A204.1 (cell line): ENCODE data around the gene HLA-DQA1.
A peak's percentile ranks its signal among the peaks of the same experiment; 100 is the strongest.
"Not testable (repeated sequence)": the region's sequence is repeated elsewhere in the genome, so short reads cannot be mapped to it uniquely, and the experiment has no call there.

ENCODE experiments used
- FAIRE-seq: peaks from 2 replicates; lab custom pipeline; 2012; peaks lifted over from hg19 to GRCh38; lab: Jason Lieb, UNC

Gene HLA-DQA1

DNA sequence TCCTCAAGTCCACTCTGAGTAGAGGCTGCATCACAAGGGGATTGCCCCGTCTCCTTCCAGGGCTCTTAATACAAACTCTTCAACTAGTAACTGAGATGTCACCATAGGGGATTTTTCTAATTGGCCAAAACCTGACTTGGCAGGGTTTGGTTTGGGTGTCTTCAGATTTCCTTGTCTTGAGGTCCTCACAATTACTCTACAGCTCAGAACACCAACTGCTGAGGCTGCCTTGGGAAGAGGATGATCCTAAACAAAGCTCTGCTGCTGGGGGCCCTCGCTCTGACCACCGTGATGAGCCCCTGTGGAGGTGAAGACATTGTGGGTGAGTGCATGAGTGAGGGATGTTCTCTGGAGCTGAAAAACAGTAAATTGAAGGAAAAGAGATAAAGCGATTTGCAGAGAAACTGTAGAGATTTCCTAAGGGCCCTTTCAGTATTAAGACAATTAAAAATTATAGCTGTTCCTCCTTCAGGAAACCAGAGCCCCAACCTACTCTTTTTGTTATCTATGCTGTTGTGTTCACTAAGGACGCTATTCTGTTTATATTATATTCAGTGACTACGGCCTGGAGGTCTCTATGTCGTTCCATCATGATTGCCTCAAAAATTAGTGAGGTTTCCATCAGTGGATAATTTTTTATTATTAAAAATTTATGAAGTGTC, at the start of gene HLA-DQA1:
TSS of gene HLA-DQA1 (plus strand) at position 188 of the 662 bp plus-strand sequence. CDS start at position 241, 53 bp downstream.
- no peak for FAIRE-seq

DNA sequence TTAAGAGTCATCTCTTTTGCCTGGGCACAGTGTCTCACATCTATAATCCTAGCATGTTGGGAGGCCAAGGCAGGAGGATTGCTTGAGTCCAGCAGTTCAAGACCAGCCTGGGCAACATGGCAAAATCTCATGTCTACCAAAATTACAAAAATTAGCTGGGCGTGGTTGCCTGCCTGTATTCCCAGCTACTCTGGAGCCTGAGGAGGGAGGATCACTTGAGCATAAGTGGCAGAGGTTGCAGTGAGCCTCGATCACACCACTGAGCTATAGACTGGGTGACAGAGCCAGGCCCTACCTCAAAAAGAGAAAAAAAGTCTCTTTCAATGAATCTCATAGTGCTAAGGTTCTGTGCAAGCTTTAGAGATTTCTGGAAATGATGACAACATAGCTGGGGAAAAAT, 49.0 kb upstream of the HLA-DQA1 start:
- FAIRE-seq: no peak

DNA sequence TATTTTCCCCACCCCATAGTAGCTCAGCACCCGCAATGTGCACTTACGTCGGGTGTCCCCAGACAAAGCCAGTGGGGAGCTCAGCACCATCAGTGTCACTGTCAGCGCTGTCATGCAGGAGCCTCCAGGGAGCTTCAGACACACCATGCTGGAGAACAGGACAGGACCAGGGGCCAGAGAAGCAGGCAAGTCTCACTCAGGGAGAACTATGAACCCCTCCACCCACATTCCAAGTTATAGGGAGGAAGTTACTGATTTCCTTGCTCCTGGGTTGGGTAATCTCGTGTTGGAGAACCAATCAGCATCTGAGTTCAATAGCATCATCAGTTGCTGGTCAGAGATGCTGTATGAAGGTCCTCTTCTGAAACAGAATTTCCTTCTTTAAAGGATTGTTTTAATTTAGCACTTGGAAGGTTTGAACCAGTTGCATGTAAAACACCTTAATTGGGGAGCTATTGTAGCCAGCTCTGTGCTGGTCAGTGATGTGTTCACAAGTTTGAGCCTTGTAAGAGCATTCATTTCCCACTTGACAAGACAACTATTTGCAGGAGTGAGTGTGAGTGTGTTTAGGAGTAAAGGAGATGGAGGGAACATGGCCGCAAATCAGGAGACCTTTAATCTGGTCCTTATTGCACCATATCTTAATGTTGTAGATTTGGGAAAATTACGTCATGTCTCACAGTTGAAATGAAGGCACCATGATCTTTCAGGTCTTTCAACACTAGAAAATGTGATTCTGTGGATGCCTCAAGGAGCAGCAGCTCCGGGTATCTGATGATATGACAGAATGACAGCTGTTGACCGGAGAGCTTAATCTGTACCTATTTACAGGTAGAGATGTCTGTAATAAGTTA, 47.4 kb upstream of the HLA-DQA1 start, which contains the start of gene HLA-DRB1:
TSS of gene HLA-DRB1 (minus strand) at position 253 of the 854 bp plus-strand sequence. CDS start at position 147, 106 bp downstream.
- peak; percentile 88 for FAIRE-seq

DNA sequence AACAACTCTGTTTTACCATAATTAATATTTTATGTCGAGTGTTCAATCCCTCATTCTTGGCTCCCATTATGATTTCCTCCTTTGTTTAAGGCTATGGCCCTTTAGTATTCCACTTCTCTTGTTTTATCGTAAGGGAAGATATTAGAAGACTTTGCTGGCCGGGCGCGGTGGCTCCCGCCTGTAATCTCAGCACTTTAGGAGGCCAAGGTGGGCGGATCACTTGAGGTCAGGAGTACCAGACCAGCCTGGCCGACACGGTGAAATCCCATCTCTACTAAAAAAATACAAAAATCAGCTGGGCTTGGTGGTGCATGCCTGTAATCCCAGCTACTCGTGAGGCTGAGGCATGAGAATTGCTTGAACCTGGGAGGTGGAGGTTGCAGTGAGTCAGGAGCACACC, 46.5 kb upstream of the HLA-DQA1 start:
- not testable (repeated sequence) for FAIRE-seq

DNA sequence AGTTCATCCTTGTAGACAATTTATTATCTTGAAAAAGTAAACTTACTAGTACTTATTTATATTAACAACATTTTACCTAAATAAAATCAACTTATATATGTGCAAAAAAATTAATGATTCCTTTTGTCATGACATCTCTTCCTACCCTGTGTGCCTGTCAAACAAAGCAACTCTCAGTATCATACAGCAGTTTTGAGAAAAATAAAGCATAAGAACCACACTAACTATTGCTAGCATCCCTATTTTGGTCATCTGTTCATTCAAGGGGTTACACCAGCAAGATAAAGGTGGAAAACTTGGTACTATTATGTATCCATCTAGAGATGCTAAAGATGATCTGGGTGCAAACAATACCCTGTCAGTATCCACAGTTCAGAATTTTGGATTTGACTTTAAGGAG, 40.2 kb upstream of the HLA-DQA1 start:
- no peak for FAIRE-seq

DNA sequence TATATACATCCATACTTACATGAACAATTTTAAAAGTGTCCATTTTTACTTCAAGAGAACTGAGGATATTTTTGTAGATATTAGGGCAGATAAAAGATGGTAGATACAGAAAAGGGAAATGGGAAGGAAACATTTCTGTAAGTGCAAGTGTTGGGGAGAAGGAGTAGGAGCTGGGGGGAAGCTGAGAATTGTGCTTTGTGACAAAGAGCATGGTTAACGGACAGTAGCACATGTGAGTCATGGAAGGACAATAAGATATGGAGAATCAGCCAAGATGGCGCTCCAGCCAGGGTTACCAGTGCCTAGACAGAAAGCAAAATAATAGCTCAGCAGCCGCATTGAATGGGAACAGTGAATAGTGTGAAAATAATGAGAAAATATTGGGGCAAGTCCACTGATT, 34.8 kb upstream of the HLA-DQA1 start:
- FAIRE-seq: no peak

DNA sequence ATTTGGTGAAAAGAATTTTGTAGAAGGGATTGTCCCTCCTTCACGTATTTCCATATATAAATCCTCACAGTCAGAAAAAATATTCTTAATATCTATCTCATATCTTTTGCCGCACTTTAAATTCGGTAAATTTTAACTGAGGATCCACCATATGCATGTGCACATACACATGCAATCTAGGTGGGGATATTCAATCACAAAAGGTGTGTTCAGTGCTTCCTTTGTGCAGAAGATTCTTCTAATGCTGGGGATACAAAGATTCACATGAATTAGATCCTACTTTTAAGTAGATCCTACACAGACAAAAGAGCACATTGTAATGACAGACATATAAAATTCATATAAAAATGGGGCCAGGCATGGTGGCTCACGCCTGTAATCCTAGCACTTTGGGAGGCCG, 34.0 kb upstream of the HLA-DQA1 start:
- no peak for FAIRE-seq

DNA sequence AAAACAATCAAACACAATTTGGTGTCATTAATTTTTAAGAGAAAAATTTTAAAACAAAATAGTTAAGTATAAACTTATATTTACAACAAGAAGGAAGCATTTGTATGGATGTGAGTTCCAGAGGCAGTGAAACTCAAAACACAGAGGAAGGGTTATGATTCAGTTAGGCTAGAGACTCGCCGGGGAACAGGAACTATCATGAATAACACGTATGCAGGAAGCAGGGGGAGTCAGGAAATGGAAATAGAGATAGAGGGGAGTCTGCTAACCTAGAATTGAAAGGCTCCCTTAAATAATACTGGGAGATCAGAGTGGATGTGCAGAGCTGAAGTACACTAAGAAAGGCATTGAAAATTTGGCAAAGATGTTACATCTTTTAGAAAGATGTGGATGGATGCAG, 33.3 kb upstream of the HLA-DQA1 start:
- no peak for FAIRE-seq

DNA sequence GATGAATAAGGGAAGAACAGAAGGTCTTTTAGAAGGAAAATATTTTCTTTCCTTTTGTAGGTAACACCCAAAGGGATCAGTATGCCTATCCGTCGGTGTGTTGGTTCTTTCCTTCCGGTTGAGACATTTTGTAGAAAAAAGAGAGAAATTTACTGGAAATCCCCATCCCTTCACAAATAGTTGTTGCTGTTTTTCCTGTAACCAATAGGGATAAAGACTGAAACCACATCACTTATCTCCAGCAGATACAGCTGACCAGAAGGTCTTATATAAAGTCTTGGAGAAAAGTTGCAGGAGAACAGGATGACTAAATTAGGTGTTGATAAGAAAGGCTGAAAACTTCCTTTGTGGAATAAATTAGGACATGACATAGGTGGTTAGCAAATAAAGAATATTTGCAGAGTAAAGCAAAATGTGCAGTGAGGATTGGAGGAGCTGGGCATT, 32.8 kb upstream of the HLA-DQA1 start:
- no peak for FAIRE-seq

DNA sequence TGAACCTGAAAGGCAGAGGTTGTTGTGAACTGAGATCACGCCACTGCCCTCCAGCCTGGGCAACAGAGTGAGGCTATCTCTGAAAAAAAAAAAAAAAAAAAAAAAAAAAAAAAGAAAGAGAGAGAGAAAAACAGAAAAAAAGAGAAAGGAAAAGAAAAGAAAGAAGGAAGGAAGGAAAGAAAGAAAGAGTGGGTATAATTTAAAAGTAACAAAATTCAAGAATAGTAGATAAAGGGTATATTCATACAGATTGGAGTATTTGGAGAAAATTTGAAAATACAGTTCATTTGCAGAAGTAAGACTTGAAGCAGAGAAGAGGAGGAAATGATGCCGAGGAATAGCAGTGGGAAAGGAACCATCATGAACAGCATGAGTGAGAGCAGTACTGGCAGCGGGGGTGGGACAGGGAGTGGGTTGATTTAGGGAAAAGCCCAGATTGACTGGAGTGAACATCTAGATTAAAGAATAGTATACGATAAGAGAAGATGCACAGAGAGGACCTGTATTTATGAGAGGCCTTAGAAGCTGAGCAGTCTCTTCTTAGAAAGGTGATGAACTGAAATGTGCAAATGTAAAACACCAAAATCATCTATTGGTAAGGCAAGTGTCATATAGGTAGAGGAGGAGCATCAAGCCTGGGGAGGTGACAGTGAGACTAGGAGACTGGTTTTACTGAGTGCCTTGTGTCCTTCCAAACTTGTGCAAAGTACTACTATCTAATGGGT, 29.8 kb upstream of the HLA-DQA1 start:
- no peak for FAIRE-seq

DNA sequence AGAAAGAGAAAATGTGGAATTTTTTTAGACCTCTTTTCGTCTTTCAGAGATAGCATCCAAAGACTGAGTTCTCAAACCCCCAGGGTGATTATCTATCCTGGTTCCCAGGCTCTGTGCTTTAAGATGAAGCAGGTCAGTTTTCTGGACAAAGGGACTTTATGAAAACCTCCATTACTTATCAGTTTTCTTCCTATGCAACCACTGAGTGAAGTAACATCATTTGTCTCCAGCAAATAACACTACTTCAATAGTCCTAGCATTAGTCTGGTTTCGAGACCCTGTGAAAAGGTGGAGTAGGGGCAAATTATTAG, 29.3 kb upstream of the HLA-DQA1 start:
- FAIRE-seq: no peak

DNA sequence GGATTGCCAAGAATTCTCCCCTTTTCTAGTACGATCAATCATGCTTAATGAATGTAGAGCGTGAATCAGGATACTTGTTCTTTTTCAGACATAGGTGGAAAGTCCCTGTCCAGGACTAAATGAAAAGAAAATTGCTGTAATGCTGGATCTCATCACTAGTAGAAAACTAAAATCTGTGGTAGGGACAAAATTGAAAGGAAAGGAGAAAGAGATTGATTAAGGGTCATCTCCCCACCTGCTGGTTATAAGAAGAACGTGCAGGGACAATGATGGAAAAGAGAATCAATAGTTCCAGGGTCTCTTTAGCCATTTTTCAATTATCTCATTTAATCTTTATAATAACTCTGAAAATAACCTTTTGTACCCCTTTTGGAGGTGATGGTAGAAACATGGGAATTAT, 28.8 kb upstream of the HLA-DQA1 start:
- FAIRE-seq: no peak

DNA sequence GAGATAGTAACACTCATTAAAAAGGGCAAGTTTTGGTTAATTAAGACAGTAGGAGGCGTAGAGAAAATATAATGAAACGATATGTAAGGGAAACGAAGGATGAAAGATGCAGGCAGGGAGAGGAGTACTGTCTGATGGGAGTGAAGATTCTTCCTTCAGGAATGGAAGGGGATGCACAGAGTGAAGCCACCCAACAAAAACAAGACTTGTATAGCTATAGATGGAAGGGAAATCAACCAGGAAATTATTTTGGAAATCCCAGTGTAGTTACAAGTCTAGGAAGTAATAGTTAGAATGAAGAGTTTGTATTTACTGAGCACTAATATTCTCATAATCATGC, 27.8 kb upstream of the HLA-DQA1 start:
- no peak for FAIRE-seq

DNA sequence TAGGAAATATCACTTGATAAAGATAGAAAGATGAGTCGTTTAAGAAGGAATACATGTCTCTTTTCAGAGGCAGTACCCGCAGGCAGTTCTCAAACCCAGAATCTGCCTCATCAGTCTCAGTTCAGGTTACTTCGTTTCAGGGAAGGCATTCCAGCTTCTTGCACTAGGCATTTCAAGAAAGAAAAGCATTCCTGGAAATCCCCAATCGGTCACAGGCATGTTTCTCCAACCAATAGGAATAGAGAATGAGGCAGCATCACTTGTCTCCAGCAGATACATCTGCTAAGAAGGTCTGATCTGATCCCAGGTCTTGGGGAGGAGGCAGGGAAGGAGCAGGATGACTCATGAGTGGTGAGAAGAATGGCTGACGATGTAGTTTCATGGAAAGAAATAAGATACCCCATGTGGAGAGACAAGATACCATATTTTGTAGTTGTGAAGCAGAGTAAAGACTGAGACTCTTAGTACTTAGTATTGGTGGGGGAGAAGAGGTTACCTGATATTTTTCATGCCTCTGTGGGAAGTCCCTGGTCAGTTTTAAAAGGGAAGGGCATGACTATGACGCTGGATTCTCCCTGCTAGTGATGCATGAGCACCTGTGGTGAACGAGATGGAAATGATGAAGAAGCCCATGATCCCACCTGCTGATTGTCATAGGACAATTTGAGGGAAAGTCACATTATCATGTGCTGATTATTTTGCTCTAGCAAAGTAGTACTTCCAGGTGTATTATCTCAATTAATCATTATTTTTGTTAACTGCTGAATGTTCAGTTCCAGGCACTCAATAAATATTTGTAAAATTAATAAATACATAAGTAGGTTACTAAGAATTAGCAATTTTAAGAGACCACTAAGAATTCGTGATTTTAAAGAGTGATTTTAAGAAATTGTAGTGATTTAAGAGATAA, 27.2 kb upstream of the HLA-DQA1 start:
- peak; percentile 35 for FAIRE-seq

DNA sequence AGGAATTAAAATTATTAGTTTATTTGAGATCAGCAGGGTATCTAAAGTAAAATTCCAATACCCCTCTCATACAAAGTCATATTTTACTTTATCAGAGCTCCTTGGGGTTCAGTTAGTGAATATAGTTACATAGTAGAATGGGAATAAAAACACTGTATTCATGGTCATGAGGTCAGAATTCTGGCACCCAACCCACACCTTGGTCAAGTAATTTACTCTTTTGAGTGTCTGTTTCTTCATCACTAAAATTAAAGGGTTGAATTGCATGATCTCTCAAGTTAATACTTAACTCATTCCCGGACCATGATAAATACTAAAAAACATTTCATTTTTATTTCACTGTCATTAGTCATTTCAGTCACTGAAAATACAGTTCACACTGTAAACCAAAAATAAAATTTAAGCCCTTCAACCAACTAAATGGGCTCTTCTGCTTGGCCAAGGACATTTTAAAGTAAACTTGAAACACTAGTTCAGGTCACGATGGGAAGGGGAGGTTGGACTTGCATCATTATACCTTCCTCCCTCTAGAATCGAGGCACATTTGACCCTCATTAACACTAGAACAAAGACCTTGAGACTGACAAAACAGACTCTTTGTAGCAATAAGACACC, 26.4 kb upstream of the HLA-DQA1 start:
- no peak for FAIRE-seq

DNA sequence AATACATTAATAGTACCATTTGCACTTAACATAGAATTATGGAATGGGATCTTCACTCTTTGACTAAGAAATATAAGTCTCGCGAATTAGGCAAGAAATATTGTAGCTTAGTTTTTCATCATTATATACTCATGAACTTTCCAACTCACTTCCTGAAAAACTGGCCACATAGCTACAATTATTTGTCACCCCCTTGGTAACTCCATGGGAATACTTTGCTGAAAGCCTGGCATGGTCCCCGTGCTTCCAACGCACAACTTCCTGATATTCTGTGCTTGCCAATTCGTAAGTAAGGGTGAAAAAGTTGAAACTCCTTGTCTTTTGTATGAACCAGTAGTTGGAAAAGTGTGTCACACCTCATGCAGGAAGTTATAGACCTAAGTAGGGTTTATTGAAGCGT, 23.7 kb upstream of the HLA-DQA1 start:
- no peak for FAIRE-seq

DNA sequence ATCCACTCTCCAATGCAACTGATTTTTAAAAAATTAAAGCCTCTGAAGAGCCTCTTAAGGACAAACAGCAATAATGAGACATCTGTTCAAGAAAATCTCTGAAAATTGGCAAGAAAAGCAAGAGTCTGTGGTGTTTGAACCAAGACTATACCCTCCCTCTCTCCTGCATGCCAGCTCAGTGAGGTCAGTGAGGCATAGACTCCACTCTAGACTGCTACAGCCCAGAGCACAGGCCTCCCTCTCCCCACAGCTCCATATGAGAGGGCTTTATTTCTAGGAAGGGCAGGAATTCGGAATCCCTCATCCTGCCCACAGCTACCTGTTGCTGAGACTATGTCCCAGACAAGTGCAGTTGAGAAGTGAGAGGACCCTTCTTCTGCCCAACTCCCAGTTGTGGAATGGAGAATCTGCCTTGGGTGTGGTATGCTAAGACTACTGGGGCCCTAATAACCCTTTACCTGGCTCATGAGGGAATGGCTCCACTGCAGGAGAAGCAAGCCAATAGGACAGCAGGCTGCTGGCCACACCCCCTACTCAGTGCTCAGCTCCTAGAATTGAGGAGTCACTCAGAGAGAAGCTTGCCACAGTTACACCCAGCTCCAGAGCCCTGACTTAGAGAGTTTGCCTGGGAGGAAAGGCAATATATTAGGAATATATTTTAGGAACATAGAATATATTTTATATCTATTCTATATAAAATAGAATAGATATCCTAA, 22.7 kb upstream of the HLA-DQA1 start:
- FAIRE-seq: no peak

DNA sequence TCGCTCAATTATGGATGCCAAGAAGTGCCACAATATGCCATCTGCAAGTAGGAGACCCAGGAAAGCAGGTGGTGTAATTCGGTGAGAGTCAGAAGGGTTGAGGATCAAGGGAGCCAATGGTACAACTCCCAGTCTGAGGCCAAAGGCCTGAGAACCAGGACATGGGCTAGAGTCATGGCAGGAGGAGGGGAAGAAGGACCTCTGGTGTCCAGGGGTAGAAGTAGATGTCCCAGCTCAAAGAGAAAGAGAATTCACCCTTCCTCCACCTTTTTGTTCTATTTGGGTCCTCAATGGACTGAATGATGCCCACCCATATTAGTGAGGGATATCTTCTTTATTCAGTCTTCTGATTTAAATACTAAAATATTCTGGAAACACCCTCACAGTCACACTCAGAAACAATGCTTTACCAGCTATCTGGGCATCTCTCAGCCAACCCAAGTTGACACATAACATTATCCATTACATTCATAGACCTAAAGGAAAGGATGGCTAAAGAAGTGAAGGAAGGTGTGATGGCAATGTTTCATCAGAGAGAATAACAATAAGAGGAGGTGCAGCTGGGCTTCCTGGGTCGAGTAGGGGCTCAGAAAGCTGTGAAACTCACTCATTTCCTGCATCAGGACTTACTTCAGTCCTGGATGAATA, 21.2 kb upstream of the HLA-DQA1 start:
- FAIRE-seq: no peak

DNA sequence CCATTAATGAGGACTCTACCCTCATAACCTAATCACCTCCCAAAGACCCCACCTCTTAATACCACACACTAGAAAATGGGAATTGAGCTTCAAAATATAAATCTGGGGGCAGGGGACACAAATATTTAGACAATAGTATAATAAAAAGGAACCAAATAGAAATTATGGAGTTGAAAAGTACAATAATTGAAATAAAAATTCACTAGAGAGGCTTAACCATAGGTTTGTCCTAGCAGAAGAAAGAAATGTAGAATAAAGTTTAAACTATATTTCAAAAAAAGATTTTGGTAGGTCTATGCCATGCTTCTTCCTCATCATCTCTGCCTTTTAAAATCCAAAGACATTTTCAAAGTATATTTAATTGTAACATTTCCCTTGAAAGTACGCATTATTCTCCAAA, 19.5 kb upstream of the HLA-DQA1 start:
- FAIRE-seq: no peak

DNA sequence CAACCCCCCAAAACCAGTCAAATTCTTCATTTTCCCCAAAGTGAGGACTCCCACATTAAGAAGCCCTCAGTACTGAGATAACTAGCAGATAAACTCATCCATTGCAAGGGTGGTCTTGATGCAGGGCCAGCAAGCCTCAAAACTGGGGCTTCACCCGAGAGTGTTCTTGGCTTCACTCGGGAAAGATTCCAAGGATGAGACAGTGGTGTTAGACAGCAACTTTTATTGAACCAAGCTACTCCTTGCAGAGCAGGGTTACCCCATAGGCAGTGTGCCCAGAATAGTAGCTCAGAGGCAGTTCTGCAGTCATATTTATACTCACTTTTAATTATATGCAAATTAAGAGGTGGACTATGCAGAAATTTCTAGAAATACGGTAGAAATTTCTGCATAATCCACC, 15.8 kb upstream of the HLA-DQA1 start:
- no peak for FAIRE-seq
